Epithelial cell of esophagus (primary cell): Measurements from ENCODE around the gene BDH1.

ENCODE experiments used
- DNase-seq: peaks from one replicate; pipeline ENCODE4 v3.0.0; 2010; ENCODE audit warnings: low read depth
- H3K4me3 ChIP-seq: 2 replicates; pipeline ENCODE4 v1.5.1; 2011; ENCODE audit warnings: mild to moderate bottlenecking, low read length, control low read depth
- CTCF ChIP-seq: IDR thresholded peaks from 2 replicates; pipeline ENCODE4 v1.5.1; 2011; ENCODE audit warnings: low read depth, mild to moderate bottlenecking, low read length, control low read depth, inconsistent platforms; ENCODE audit not compliant: insufficient read depth; ENCODE audit errors: missing control alignments

BDH1 gene

GRCh38 chr3:197597335-197597734, 41.6 kb upstream of the BDH1 start:
- DNase-seq, result no peak
- no peak for TF ChIP-seq CTCF

GRCh38 chr3:197595470-197596185, 39.9 kb upstream of the BDH1 start:
- TF ChIP-seq CTCF, result no peak
- H3K4me3 ChIP-seq, result no peak overlapping the region
- DNase-seq, result no peak

More at GRCh38 chr3:197597335-197597734, 41.6 kb upstream of the BDH1 start:
- H3K4me3 ChIP-seq, result no peak overlapping the region

GRCh38 chr3:197593046-197593380, 37.2 kb upstream of the BDH1 start:
- no peak overlapping the region for H3K4me3 ChIP-seq
- no peak for DNase-seq
- TF ChIP-seq CTCF, result no peak

- TF ChIP-seq CTCF, result no peak
- DNase-seq, result no peak
- H3K4me3 ChIP-seq, result no peak overlapping the region
Observed at GRCh38 chr3:197592361-197593045, 36.7 kb upstream of the BDH1 start.

- H3K4me3 ChIP-seq, result no peak overlapping the region
- DNase-seq, result no peak
- TF ChIP-seq CTCF, result no peak
Observed at GRCh38 chr3:197591816-197592215, 36.0 kb upstream of the BDH1 start.

GRCh38 chr3:197590313-197590962, 34.7 kb upstream of the BDH1 start:
- TF ChIP-seq CTCF, result no peak
- DNase-seq, result no peak
- H3K4me3 ChIP-seq, result no peak overlapping the region
